GM19468 (cell line): Measurements from ENCODE around the gene CNST.
"Not testable (repeated sequence)": the region's sequence is repeated elsewhere in the genome, so short reads cannot be mapped to it uniquely, and the experiment has no call there.

Experiments used
- ATAC-seq: cut with Tn5 transposase; IDR thresholded peaks from one replicate; pipeline ENCODE4 v1.9.1; 2021; ENCODE audit warnings: mild to moderate bottlenecking, moderate library complexity, moderate number of reproducible peaks; ENCODE audit not compliant: unreplicated experiment; ENCODE audit errors: extremely low read depth

CNST gene

GRCh38 chr1:246554201-246554600 is 12.1 kb upstream of the CNST start:
- ATAC-seq = no peak

- no peak for ATAC-seq
These were observed 8.2 kb upstream of the CNST start for GRCh38 chr1:246558041-246558440.

- no peak for ATAC-seq
These were observed 6.9 kb upstream of the CNST start for GRCh38 chr1:246559310-246559709.

GRCh38 chr1:246560833-246561232 is 5.4 kb upstream of the CNST start:
- not testable (repeated sequence) for ATAC-seq

GRCh38 chr1:246564839-246565750 is 1.2 kb upstream of the CNST start:
- ATAC-seq = no peak

GRCh38 chr1:246565751-246566127 is 517 bp upstream of the CNST start:
- ATAC-seq = no peak

GRCh38 chr1:246566813-246567645 is 773 bp downstream of the CNST start:
- ATAC-seq = peak; percentile 1

GRCh38 chr1:246567646-246568235 is 1.5 kb downstream of the CNST start:
- no peak for ATAC-seq

GRCh38 chr1:246569248-246570238 is 3.3 kb downstream of the CNST start:
- ATAC-seq = no peak

- ATAC-seq = not testable (repeated sequence)
These were observed 5.1 kb downstream of the CNST start for GRCh38 chr1:246571309-246571708.

GRCh38 chr1:246571953-246572352 is 5.7 kb downstream of the CNST start:
- ATAC-seq = no peak

- ATAC-seq = no peak
These were observed 6.5 kb downstream of the CNST start for GRCh38 chr1:246572785-246573184.

- no peak for ATAC-seq
These were observed 7.2 kb downstream of the CNST start for GRCh38 chr1:246573491-246573890.

- no peak for ATAC-seq
These were observed 10.4 kb downstream of the CNST start for GRCh38 chr1:246576709-246577032.

- ATAC-seq = no peak
These were observed 10.9 kb downstream of the CNST start for GRCh38 chr1:246577082-246577719.

- ATAC-seq = no peak
These were observed 11.5 kb downstream of the CNST start for GRCh38 chr1:246577720-246578106.

- peak; percentile 65 for ATAC-seq
These were observed 13.6 kb downstream of the CNST start for GRCh38 chr1:246579818-246580217.

- no peak for ATAC-seq
These were observed 14.5 kb downstream of the CNST start for GRCh38 chr1:246580497-246581370.
